HepG2 (cell line): ENCODE data around the gene GPR15LG. TPM values are rescaled to one million over a fixed set of nuclear protein-coding genes. Genes with fewer than 3 reads are reported as not detected.

Source experiments
- AKNA ChIP-seq: sonication (generic); formaldehyde crosslinking; IDR thresholded peaks from 2 replicates; pipeline ENCODE4 v1.4.0; 2020; ENCODE audit warnings: missing genetic modification reagents, borderline replicate concordance
- DMAP1 ChIP-seq: IDR thresholded peaks from 2 replicates; pipeline ENCODE4 v1.6.1; 2016
- HNF1A ChIP-seq, 2 experiments: sonication (generic) in 1 of 2; formaldehyde crosslinking in 1 of 2; IDR thresholded peaks; 2 replicates each; pipeline versions ENCODE4 v1.4.0 to v1.6.1; 2016 to 2020; ENCODE audit warnings: borderline replicate concordance in 1 of 2, low read depth in 1 of 2, mild to moderate bottlenecking in 1 of 2, missing genetic modification reagents in 1 of 2
- MED13 ChIP-seq: sonication (generic); formaldehyde crosslinking; IDR thresholded peaks from 2 replicates; pipeline ENCODE4 v1.5.0; 2020; ENCODE audit warnings: missing genetic modification reagents
- MTF1 ChIP-seq: sonication (generic); formaldehyde crosslinking; IDR thresholded peaks from 2 replicates; pipeline ENCODE4 v1.5.0; 2020; ENCODE audit warnings: missing genetic modification reagents
- MXD4 ChIP-seq: IDR thresholded peaks from 2 replicates; pipeline ENCODE4 v1.6.1; 2016; ENCODE audit warnings: mild to moderate bottlenecking, missing biosample characterization, missing genetic modification reagents
- NFKB2 ChIP-seq: sonication (generic); formaldehyde crosslinking; IDR thresholded peaks from 2 replicates; pipeline ENCODE4 v1.4.0; 2020; ENCODE audit warnings: missing genetic modification reagents, borderline replicate concordance
- PRDM10 ChIP-seq: sonication (generic); formaldehyde crosslinking; IDR thresholded peaks from 2 replicates; pipeline ENCODE4 v1.4.0; 2020; ENCODE audit warnings: low read depth, missing genetic modification reagents
- SSRP1 ChIP-seq: IDR thresholded peaks from 2 replicates; pipeline ENCODE4 v1.6.1; 2016; ENCODE audit warnings: control low read depth
- SUZ12 ChIP-seq: fragments of 150-350 bp; IDR thresholded peaks from 2 replicates; pipeline ENCODE4 v1.6.1; 2014; ENCODE audit warnings: low read depth, low read length
- TAF1 ChIP-seq: sonication (generic); formaldehyde crosslinking; IDR thresholded peaks from 2 replicates; pipeline ENCODE4 v1.4.0; 2020; ENCODE audit warnings: missing genetic modification reagents
- TAF15 ChIP-seq: fragments of 200-400 bp; formaldehyde crosslinking; IDR thresholded peaks from one replicate; pipeline ENCODE4 v1.6.1; 2018; ENCODE audit warnings: mild to moderate bottlenecking, low read depth, low read length; ENCODE audit not compliant: poor library complexity, severe bottlenecking
- YY1 ChIP-seq: IDR thresholded peaks from 2 replicates; pipeline ENCODE4 v1.6.1; 2011; ENCODE audit warnings: low read length, low read depth, moderate library complexity, mild to moderate bottlenecking; ENCODE audit not compliant: insufficient read depth, insufficient replicate concordance
- ZNF224 ChIP-seq: sonication (generic); formaldehyde crosslinking; IDR thresholded peaks from 2 replicates; pipeline ENCODE4 v1.5.0; 2020; ENCODE audit warnings: mild to moderate bottlenecking, missing genetic modification reagents
- ZNF703 ChIP-seq: sonication (generic); formaldehyde crosslinking; IDR thresholded peaks from 2 replicates; pipeline ENCODE4 v1.5.1; 2020; ENCODE audit warnings: missing genetic modification reagents, mild to moderate bottlenecking, moderate library complexity, borderline replicate concordance
- polyA plus RNA-seq, 8 experiments: library from polyadenylated mRNA; depleted of rRNA in 3 of 8; stranded (reverse) in 7 of 8; unstranded in 1 of 8; fragments of >200 nt; fragmentation: Illumina TruSeq in 4 of 8; extraction: Trizol in 4 of 8; gene quantifications; 2 replicates each; pipeline versions ENCODE4 v1.2.1 to v1.2.3, GENCODE V29; 2011 to 2016; ENCODE audit warnings: low read depth in 4 of 8, missing spikeins in 1 of 8, mixed read lengths in 1 of 8; ENCODE audit not compliant: insufficient read depth in 1 of 8
- total RNA-seq, 5 experiments: library from RNA; depleted of rRNA; stranded (reverse); fragments of >200 nt; fragmentation: Illumina TruSeq; extraction: Trizol; gene quantifications; 2 replicates each; pipeline ENCODE4 v1.2.3, GENCODE V29; 2016; ENCODE audit warnings: low read depth in 1 of 5

The GPR15LG gene
- total and polyA plus RNA-seq, 2 of the 13 experiments (the other 11 are each of a cell fraction or from before 2014, with no cell fraction given), result not detected

DNA sequence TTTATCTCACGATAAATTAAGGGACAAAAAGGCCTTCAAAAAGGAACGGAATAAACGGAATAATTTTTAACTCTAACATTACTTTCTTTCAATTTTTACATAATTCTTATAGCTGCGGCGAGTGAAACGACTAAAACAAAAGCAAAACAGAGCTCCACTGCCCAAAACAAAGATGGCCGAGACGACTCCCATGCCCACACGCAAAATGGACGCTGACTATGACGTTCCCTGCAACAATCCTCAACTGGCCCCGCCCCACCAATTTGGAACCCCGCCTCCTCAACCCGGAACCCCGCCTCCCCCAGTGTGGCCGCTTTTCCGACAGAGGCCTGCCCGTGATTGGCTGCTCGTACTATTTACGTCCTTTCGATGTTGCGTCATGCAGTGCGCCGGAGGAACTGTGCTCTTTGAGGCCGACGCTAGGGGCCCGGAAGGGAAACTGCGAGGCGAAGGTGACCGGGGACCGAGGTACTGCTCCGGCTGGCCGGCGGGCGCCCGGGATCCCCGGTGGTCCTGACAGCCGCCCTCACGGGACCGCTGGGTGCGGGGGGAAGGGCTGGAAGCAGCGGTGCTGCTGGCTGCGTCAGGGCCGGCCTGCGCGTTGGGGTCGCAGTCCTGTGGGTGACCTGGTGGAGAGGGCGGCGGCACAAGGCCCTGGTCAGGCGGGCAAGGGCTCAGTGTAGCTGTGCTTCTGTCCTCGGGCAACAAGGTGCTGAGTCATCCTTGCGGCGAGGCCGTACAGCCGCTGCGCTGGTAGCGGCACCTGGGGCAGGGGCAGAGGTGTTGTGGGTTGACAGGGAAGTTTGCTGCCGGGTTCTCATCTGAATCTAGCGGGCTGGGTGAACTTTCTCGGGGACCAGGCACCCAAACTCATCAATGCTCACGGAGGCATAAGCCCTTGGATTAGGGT lies 34.2 kb upstream of the GPR15LG start, which contains the start of gene GHITM (continued):
- TF ChIP-seq HNF1A (IDR thresholded peaks at IDR 0.05; ENCODE audit: low read depth) (peak; percentile 31; the same call in 1 of the 2 replicates), HNF1A (CRISPR knock-in tag; IDR thresholded peaks at IDR 0.05; ENCODE audit: borderline replicate concordance) (peak; percentile 59; the same call in 1 of the 2 replicates), TAF1 (CRISPR knock-in tag) (peak; percentile 77), ZNF224 (CRISPR knock-in tag) (peak; percentile 91; the same call in 1 of the 2 replicates), MTF1 (CRISPR knock-in tag) (no peak; the same call in 1 of the 2 replicates), AKNA (CRISPR knock-in tag) (0 out of 2 replicates have a peak, but pooled peaks have one; percentile 70), SSRP1 (CRISPR knock-in tag) (peak; percentile 65; the same call in 1 of the 2 replicates), MXD4 (CRISPR knock-in tag) (no peak), PRDM10 (CRISPR knock-in tag) (peak; percentile 50; the same call in 1 of the 2 replicates), MED13 (no peak), NFKB2 (CRISPR knock-in tag) (peak; percentile 89; the same call in 1 of the 2 replicates), TAF15 (peak; percentile 81), SUZ12 (no peak), DMAP1 (CRISPR knock-in tag) (peak; percentile 72), YY1 (peak; percentile 100), ZNF703 (CRISPR knock-in tag) (peak; percentile 74; the same call in 1 of the 2 replicates)
